Measurements from ENCODE around the gene EOLA1.
A peak's percentile ranks its signal among the peaks of the same experiment; 100 is the strongest.
"Not testable (repeated sequence)": the region's sequence is repeated elsewhere in the genome, so short reads cannot be mapped to it uniquely, and the experiment has no call there.

EOLA1 gene

GRCh38 chrX:149513825-149514428 is 26.9 kb upstream of the EOLA1 start:
- DNase-seq: no peak

DNA sequence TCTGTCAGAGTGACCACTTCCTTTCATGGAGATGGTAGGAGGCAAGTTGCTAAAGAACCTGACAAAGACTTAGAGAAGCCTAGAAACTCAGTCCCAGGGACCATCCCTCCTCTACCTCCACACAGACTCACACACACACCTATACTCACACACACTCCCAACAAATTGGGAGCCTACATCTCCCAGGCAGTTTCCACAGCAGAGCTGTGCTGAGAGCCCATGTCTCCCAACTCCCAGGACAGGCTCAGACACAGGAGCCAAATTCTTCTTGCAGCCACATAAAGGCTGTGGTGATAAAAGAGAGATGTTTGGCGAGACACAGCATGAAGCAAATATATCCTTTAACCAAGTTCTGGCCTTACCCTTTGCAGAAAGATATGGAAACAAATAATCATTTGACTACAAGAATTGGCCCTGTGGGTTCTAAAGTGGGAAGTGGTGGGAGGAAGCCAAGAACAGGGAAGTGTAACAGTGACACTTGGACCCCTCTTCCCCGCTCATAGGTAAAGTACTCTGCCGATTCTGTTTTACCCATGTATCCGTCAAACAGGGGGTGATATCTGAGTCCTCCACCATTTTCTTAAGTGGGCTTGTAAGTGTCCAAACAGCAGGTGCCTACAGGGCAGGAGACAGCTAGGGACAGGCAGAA is 24.7 kb upstream of the EOLA1 start:
- no peak for DNase-seq

- no peak for DNase-seq
Observed at GRCh38 chrX:149516604-149517003, 24.2 kb upstream of the EOLA1 start.

- DNase-seq: no peak
Observed at GRCh38 chrX:149517308-149517707, 23.5 kb upstream of the EOLA1 start.

GRCh38 chrX:149518236-149518635 is 22.6 kb upstream of the EOLA1 start:
- DNase-seq: no peak

DNA sequence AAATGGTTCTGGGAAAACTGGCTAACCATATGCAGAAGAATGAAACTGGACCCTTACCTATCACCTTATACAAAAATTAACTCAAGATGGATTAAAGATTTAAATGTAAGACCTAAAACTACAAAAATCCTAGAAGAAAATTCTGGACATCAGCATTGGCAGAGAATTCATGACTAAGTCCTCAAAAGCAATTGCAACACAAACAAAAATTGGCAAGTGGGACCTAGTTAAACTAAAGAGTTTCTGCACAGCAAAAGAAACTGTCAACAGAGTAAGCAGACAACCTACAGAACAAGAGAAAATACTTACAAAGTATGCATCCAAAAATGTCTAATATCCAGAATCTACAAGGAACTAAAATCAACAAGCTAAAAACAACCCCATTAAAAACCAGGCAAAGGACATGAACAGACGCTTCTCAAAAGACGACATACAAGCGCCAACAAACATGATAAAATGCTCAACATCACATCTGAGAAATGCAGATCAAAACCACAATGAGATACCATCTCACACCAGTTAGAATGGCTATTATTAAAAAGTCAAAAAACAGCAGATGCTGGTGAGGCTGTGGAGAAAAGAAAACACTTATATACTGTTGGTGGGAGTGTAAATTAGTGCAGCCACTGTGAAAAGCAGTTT is 20.1 kb upstream of the EOLA1 start:
- not testable (repeated sequence) for DNase-seq

GRCh38 chrX:149521438-149521837 is 19.4 kb upstream of the EOLA1 start:
- no peak for DNase-seq

DNA sequence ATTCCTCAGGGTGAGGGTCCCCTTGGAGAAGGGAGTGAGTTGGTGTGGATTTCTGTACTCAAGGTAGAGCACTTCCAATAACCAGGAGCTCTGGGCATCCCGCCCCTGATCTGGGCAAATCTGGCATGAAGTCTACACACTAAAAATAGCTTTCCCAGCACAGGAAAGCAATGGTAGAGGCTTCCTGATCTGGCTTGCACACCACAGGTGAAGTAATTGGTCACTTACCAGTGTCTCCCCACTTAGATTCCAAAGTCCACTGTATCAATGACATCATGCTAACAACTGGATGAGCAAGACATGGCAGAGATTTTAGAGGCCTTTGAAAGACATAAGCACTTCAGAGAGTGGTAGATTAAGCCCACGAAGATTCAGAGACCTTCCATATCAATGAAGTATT is 17.9 kb upstream of the EOLA1 start:
- no peak for DNase-seq

DNA sequence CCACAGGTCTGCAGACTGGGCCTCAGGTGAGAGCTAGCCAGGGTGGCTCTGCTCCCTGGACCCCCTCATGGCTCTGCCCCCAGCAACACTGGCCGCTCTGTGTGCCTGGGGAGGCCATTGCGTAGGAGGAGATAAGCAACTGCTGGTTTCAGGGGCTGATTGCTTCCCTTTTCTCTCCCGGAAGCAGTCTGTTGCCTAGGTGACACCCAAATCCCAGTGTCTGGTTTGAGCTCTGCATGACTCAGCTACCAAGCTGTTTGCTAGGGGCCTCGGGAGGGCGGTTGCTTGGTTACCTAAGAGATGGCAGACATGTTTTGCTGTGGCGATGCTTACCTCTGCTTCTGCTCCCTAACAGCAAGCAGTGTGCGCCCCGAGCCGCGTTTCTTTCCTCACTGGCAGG is 15.4 kb upstream of the EOLA1 start:
- DNase-seq: peak in 26 of 58 donors; percentile 1 to 47 (median 12)

GRCh38 chrX:149525903-149526302 is 14.9 kb upstream of the EOLA1 start:
- DNase-seq: not testable (repeated sequence)

DNA sequence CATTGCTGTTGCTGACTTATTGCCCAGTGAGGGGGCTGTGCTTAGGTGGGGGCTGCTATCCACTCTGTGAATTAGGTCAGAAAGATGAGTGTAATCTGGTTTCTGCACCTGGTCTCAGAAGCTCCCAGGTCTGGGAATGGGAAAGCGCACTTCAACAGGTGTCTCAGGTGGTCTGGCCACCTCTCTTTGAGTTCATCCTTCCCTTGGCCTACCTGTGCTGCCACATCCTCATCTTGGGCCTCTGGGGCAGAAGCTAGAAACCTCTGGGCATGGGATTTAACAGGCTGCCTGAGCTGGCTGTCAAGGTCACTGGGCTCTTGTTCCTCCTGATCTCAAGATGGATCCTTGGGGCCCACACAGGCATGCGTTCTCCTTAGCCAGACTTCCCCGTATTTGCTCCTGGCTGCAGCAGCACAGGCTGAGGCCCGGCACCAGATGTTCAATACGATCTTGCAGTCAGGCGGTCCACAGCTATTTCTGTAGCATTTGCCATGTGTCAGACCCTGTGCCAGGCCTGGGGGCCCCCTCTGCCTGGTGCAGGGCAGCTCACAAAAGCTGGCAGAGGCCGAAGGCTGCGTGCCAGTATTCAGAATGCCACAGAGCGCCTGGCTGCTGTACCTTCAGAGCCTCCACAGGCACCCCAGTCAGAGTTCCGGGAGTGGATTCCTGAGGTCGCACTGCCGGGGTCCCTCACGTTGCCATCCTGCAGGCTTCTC is 14.3 kb upstream of the EOLA1 start:
- not testable (repeated sequence) for DNase-seq

- DNase-seq: peak in 1 of 58 donors; percentile 22
Observed at GRCh38 chrX:149527705-149528104, 13.1 kb upstream of the EOLA1 start.

DNA sequence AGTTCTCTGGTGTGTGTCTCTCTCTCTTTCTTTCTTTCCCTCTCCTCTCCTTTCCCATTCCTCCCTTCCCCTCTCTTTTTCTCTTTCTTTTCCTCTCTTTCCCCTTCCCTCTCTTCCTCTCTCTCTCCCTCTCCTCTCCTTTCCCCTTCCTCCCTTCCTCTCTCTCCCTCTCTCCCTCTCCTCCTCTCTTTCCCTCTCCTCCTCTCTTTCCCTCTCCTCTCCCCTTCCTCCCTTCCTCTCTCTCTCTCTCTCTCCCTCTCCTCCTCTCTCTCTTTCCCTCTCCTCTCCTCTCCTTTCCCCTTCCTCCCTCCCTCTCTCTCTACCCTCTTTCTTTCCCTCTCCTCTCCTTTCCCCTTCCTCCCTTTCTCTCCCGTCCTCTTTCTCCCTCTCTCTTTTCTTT is 12.4 kb upstream of the EOLA1 start:
- no peak for DNase-seq

DNA sequence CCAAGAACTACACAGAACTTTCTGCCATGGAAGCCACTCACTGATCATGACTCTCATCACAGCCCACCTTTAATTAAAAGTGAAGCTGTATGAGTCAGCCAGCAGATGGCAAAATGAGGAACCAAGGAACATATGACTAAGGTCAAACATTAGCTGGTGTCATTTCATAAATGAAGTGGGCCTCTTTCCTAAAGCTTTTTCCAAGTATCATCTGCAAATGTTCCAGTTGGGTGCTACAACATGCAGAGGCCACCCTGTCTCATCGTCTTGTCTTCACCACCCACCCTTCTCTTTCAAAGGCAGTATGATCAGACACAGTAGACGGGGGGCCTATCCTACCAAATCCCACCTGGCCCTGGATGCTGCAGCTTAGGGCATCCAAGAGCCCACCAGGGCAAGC is 9.2 kb upstream of the EOLA1 start:
- no peak for DNase-seq

DNA sequence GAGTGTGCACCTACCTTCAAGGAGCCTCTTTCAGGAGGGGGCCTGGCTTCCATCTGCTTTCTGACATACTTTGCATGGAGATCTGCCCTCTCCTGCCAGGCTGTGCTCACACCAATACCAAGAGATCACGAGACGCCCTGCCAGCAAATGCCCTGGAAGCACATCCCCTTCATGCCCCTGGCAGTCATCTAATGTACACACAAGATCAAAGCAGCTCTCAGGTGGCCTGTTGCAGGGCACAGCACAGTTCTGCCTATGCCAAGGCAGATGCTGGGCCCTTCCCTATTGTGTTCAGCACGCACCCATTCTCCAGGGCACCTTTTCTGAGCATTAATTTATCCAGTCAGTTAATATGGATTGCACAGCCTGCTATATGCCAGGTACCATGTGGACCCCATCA is 7.9 kb upstream of the EOLA1 start:
- not testable (repeated sequence) for DNase-seq

DNA sequence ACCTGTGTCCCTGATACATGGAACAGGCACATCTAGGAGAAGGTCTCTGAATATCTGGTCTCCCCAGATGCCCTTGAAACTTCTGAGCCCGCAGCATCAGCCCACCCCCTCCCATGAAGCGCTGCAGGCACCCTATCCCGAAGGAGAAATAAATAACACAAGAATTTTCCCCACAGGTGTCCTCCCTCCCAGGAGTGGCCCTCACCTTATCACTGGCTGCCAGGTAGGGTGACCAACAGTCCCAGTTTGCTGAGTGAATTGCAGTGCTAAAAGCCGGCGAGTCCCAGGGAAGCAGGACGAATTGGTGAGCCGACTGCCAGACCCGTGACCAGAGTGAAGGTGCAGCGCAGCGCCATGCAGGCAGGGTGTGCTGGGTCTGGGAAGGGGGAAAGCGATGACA is 6.8 kb upstream of the EOLA1 start:
- DNase-seq: not testable (repeated sequence)

DNA sequence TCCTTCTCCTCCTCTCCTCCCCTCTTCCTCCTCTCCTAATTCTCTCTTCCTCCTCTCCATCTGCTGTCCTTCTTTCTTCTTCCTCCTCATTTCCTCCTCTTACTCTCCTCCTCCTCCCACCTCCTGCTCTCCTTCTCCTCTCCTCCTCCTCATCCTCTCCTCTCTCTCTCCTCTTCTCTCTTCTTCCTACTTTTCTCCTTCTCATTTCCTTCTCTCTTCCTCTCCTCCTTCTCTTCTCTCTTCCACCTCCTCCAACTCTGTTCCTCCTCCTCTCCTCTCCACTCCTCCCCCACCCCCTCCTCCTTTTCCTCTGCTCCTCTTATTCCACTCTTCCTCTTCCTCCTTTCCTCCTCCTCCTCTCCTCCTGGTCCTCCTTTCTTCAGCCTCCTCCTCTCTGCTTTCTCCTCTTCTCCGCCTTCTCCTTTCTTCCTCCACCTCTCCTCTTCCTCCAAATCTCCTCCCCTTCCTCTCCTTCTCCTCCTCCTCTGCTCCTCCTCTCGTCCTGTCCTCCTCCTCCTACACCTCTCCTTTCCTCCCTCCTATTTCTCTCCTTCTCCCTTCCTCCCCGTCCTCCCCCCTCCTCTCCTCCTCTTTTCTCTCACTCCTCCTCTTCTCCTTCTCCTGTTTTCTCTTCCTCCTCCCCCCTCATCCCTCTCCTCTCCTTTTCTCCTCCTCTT is 5.7 kb upstream of the EOLA1 start:
- DNase-seq: not testable (repeated sequence)

- DNase-seq: not testable (repeated sequence)
Observed at GRCh38 chrX:149537474-149537873, 3.3 kb upstream of the EOLA1 start.

- DNase-seq: peak; percentile 5 to 94 (median 78)
Observed at GRCh38 chrX:149539283-149540130, 1.3 kb upstream of the EOLA1 start.

GRCh38 chrX:149540131-149540620 is 636 bp upstream of the EOLA1 start:
- peak in 57 of 58 donors; percentile 27 to 93 (median 85) for DNase-seq

Measured in anterior cingulate cortex (tissue), 58 donors.